HCT116 (cell line): ENCODE measurements around the gene DNAJB13. TPM values are rescaled to one million over a fixed set of nuclear protein-coding genes. Genes with fewer than 3 reads are reported as not detected.

Experiments used
- ATAC-seq: fragments of 200-7000 bp; cut with Tn5 transposase; 2 replicates; pipeline ENCODE4 v1.9.1; 2020; ENCODE audit warnings: mild to moderate bottlenecking, moderate library complexity
- BruUV-seq: library from RNA; stranded (reverse); fragments of 400-500 nt; replicated peaks from 2 replicates; lab custom pipeline; 2021; lab: Mats Ljungman, UMichigan
- CTCF ChIA-PET: fragments of 300-600 bp; sonication (Branson Sonifier 250); formaldehyde crosslinking; loops from one replicate; lab custom pipeline; 2021; ENCODE audit warnings: antibody characterized with exemption; lab: Charles Lee
- POLR2A ChIA-PET: fragments of 300-600, 350-600 bp; sonication (Branson Sonifier 250); formaldehyde crosslinking; loops from one replicate; lab custom pipeline; 2021; ENCODE audit warnings: antibody characterized with exemption; lab: Charles Lee
- RAD21 ChIA-PET, 2 experiments: fragments of 300-600 bp; sonication (Branson Sonifier 250); formaldehyde crosslinking; loops; one replicate each; lab custom pipeline; 2023; ENCODE audit warnings: low total read pairs in 2 of 2; ENCODE audit not compliant: uncharacterized antibody in 2 of 2, unreplicated experiment in 2 of 2, low non-redundant PET in 1 of 2; lab: Charles Lee
- DNase-seq: peaks from one replicate; pipeline ENCODE4 v3.0.0-alpha.2; 2010; ENCODE audit warnings: low read depth, low spot score
- H2AFZ ChIP-seq: fragments of 200-600 bp; shearing (Covaris generic), sonication (generic); 2 replicates; pipeline ENCODE4 v1.6.1; 2017; ENCODE audit warnings: low read depth, mixed run types, mixed read lengths, antibody characterized with exemption, low read length; ENCODE audit not compliant: poor library complexity, severe bottlenecking
- H3K27ac ChIP-seq: 2 replicates; pipeline ENCODE4 v1.5.1; 2012; ENCODE audit warnings: low read depth, low read length
- H3K27me3 ChIP-seq: fragments of 200-600 bp; sonication (generic); 2 replicates; pipeline ENCODE4 v1.6.1; 2016; ENCODE audit warnings: mixed run types, low read length, mixed read lengths; ENCODE audit not compliant: insufficient read depth
- H3K36me3 ChIP-seq, 2 experiments: fragments of 200-500 bp in 1 of 2; fragments of 200-600 bp in 1 of 2; sonication (Bioruptor generic) in 1 of 2; sonication (generic) in 1 of 2; 2 replicates each; pipeline versions ENCODE4 v1.5.1 to v1.6.1; 2014 to 2016; ENCODE audit warnings: low read length in 2 of 2, inconsistent platforms in 1 of 2, mixed read lengths in 1 of 2, mixed run types in 1 of 2; ENCODE audit not compliant: insufficient read depth in 2 of 2, control insufficient read depth in 1 of 2
- H3K4me1 ChIP-seq, 2 experiments: fragments of 200-600 bp in 1 of 2; sonication (generic) in 1 of 2; 2 replicates each; pipeline versions ENCODE4 v1.5.1 to v1.6.1; 2012 to 2017; ENCODE audit warnings: low read length in 2 of 2, inconsistent platforms in 1 of 2, mild to moderate bottlenecking in 1 of 2, mixed read lengths in 1 of 2, mixed run types in 1 of 2, moderate library complexity in 1 of 2; ENCODE audit not compliant: insufficient read depth in 2 of 2, control insufficient read depth in 1 of 2
- H3K4me2 ChIP-seq: fragments of 200-600 bp; sonication (generic); 2 replicates; pipeline ENCODE4 v1.6.1; 2017; ENCODE audit warnings: mixed run types, low read length, mixed read lengths
- H3K4me3 ChIP-seq, 2 experiments: fragments of 200-600 bp in 1 of 2; sonication (generic) in 1 of 2; replicated peaks in 1 of 2; 2 replicates each; pipeline ENCODE4 v1.5.1; 2011 to 2016; ENCODE audit warnings: low read length in 2 of 2, control low read depth in 1 of 2, low read depth in 1 of 2, mild to moderate bottlenecking in 1 of 2, mixed read lengths in 1 of 2, mixed run types in 1 of 2
- H3K79me2 ChIP-seq: fragments of 200-600 bp; sonication (generic); 2 replicates; pipeline ENCODE4 v1.6.1; 2017; ENCODE audit warnings: mild to moderate bottlenecking, mixed run types, low read length, moderate library complexity, mixed read lengths; ENCODE audit not compliant: insufficient read depth
- H3K9ac ChIP-seq: fragments of 200-600 bp; sonication (generic); 2 replicates; pipeline ENCODE4 v1.6.1; 2016; ENCODE audit warnings: low read length, mixed read lengths
- H3K9me2 ChIP-seq: fragments of 200-600 bp; sonication (generic), shearing (Covaris generic); 2 replicates; pipeline ENCODE4 v1.6.1; 2017; ENCODE audit warnings: mixed run types, mild to moderate bottlenecking, moderate library complexity; ENCODE audit not compliant: insufficient read depth
- H3K9me3 ChIP-seq, 2 experiments: fragments of 200-500 bp in 1 of 2; fragments of 200-600 bp in 1 of 2; sonication (Bioruptor generic) in 1 of 2; sonication (generic) in 1 of 2; 2 replicates each; pipeline ENCODE4 v1.6.1; 2014 to 2017; ENCODE audit warnings: low read length in 2 of 2, mixed read lengths in 2 of 2, inconsistent platforms in 1 of 2, low read depth in 1 of 2, mild to moderate bottlenecking in 1 of 2, mixed run types in 1 of 2, moderate library complexity in 1 of 2; ENCODE audit not compliant: control insufficient read depth in 1 of 2, insufficient read depth in 1 of 2
- H4K20me1 ChIP-seq: fragments of 200-600 bp; sonication (generic), shearing (Covaris generic); 2 replicates; pipeline ENCODE4 v1.6.1; 2017; ENCODE audit warnings: mixed run types, mild to moderate bottlenecking, moderate library complexity; ENCODE audit not compliant: insufficient read depth
- CBX3 ChIP-seq: IDR thresholded peaks from 2 replicates; pipeline ENCODE4 v1.6.1; 2012; ENCODE audit warnings: low read depth
- CEBPB ChIP-seq: IDR thresholded peaks from 2 replicates; pipeline ENCODE4 v1.6.1; 2012; ENCODE audit warnings: low read depth
- EGR1 ChIP-seq: IDR thresholded peaks from 2 replicates; pipeline ENCODE4 v1.6.1; 2012; ENCODE audit warnings: low read depth
- ELF1 ChIP-seq: IDR thresholded peaks from 2 replicates; pipeline ENCODE4 v1.6.1; 2012; ENCODE audit warnings: low read depth, borderline replicate concordance
- EZH2 ChIP-seq: fragments of 200-600 bp; sonication (generic); IDR thresholded peaks from 2 replicates; pipeline ENCODE4 v1.6.1; 2017; ENCODE audit warnings: antibody characterized with exemption, mixed run types
- EZH2phosphoT487 ChIP-seq: fragments of 200-600 bp; IDR thresholded peaks from 2 replicates; pipeline ENCODE4 v1.6.1; 2018; ENCODE audit warnings: antibody characterized with exemption, borderline replicate concordance
- JUND ChIP-seq: IDR thresholded peaks from 2 replicates; pipeline ENCODE4 v1.6.1; 2012
- POLR2AphosphoS5 ChIP-seq: IDR thresholded peaks from 2 replicates; pipeline ENCODE4 v1.6.1; 2011; ENCODE audit warnings: mild to moderate bottlenecking, low read depth, low read length, moderate library complexity
- RAD21 ChIP-seq: IDR thresholded peaks from 2 replicates; pipeline ENCODE4 v1.6.1; 2012; ENCODE audit warnings: low read depth, mild to moderate bottlenecking
- SIN3A ChIP-seq: IDR thresholded peaks from 2 replicates; pipeline ENCODE4 v1.6.1; 2012; ENCODE audit warnings: low read depth
- SP1 ChIP-seq: IDR thresholded peaks from 2 replicates; pipeline ENCODE4 v1.6.1; 2012; ENCODE audit warnings: low read depth
- SRF ChIP-seq: IDR thresholded peaks from 2 replicates; pipeline ENCODE4 v1.6.1; 2012; ENCODE audit warnings: low read depth
- TCF7L2 ChIP-seq: IDR thresholded peaks from 2 replicates; pipeline ENCODE4 v1.7.0; 2011; ENCODE audit warnings: borderline replicate concordance, inconsistent platforms; ENCODE audit not compliant: insufficient read depth, insufficient read length; ENCODE audit errors: extremely low read depth
- YY1 ChIP-seq: IDR thresholded peaks from 2 replicates; pipeline ENCODE4 v1.6.1; 2011; ENCODE audit warnings: low read length, low read depth, moderate library complexity, mild to moderate bottlenecking; ENCODE audit not compliant: insufficient replicate concordance; ENCODE audit errors: extremely low read depth
- ZFX ChIP-seq: fragments of 450-650 bp; IDR thresholded peaks from 2 replicates; pipeline ENCODE4 v1.6.1; 2017
- ZNF274 ChIP-seq: fragments of 200-500 bp; sonication (Bioruptor generic); IDR thresholded peaks from 2 replicates; pipeline ENCODE4 v1.6.1; 2014; ENCODE audit warnings: mild to moderate bottlenecking, low read depth, low read length, inconsistent platforms
- intact Hi-C: fragments of 100-400 bp; cut with micrococcal nuclease; formaldehyde crosslinking; loops from 2 replicates; pipeline ENCODE4 v1.10.0; 2022
- total RNA-seq: library from RNA; stranded (reverse); gene quantifications from one replicate; pipeline ENCODE4 v1.2.1, GENCODE V29; 2021; ENCODE audit not compliant: unreplicated experiment
- TF ChIP-seq, protein P1 (sequence below): IDR thresholded peaks from 2 replicates; pipeline ENCODE4 v1.6.1; 2012
- TF ChIP-seq, protein P2 (sequence below): IDR thresholded peaks from 2 replicates; pipeline ENCODE4 v1.6.1; 2011; ENCODE audit warnings: mild to moderate bottlenecking, low read length, moderate library complexity; ENCODE audit not compliant: insufficient replicate concordance; ENCODE audit errors: extremely low read depth
- TF ChIP-seq, protein P3 (sequence below): IDR thresholded peaks from 2 replicates; pipeline ENCODE4 v1.6.1; 2012; ENCODE audit warnings: low read depth

Gene DNAJB13
- total RNA-seq, 1 experiment from 2014 or later, result 0.22 TPM

DNA sequence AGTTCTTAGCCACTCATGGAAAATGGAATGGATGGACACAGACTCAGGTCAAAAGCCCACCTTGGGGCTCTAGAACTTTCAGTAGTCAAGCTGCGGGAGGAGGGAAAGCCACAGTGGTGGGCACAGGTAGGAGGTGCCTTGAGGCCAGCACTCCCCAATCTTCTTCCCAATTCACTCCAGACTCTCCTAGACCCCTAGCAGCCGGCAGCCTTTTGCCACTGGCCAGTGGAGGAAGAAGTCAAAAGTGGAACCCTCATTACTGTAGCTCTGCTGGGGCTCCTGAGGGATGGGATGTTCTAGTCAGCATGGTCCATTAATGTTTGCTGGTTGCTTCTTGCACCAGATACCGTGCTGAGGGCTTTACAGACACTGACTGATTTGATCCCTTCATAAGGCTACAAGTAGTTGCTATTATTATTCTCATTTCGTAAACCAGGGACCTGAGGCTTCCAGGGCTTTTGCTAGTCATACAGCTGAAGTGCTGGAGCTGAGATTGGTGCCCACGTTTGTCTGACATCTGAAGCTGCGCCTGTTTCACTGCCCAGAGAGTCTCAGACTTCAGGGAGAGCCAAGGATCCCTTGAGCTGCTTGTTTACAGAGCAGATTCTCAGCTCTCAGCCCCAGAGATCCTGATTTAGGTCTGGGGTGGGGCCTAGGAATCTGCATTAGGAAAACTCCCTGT is 57.0 kb downstream of the DNAJB13 start (continued):
- TF ChIP-seq EZH2 (no peak), SIN3A (no peak), YY1 (no peak)
- TF ChIP-seq, all 23 proteins: peak for 0

DNA sequence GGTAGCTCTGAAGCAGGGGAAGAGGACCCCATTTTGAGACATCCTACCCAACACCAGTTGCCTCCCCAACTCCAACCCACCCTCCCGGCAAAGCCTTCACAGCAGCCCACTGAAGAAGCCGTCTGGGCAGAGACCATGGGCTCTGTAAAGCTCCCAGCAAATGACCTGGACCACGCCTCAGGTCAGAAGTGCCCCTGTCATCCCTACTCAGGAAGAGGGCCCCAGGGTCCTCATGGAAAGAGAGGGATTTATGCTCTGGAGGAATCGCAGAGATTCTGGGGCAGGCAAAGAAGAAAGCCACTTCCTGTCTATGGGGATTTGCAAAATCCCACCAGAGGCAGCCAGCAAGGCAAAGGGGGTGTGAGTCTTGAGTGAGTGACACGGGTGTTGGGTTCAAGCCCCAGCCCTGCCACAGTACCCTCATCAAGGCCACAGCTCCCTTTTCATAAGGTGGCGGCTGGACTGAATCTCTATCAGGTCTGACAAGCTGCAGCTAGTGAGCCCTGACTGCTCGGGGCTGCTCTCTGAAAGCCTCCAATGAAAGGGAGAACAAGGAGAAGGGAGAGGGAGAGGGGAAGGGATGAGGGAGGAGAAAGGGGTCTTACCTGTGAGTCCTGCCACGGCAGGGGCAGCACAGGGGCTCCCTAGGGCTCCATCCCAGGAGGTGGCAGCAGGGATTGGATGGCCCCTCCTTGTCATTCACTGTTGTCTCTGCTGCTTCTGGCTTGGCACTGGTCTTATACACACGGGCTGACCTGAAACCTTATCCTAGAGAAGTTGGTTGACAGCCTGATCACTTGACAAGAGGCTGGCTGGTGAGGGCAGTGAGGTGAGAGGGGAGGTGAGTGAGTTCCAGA is 57.8 kb downstream of the DNAJB13 start, which contains the start of gene UCP3:
Gene UCP3, minus strand, starts transcription at position 713 of the 857 bp plus-strand sequence. CDS start 2,043 bp downstream, outside the sequence.
- no peak within 1 kb of the TSS for H2AFZ ChIP-seq
- no peak within 1 kb of the TSS for H3K9ac ChIP-seq
- intact Hi-C loops, result no loop called here
- H3K4me1 ChIP-seq, result no peaks in the 10 kb centered on the region
- no peaks in the 10 kb centered on the region for H3K79me2 ChIP-seq
- no TSS peak for BruUV-seq
- no peak within 1 kb of the TSS for H3K27ac ChIP-seq
- no peaks in the 10 kb centered on the region for H4K20me1 ChIP-seq
- no peak for ATAC-seq
- no peak within 1 kb of the TSS for H3K4me2 ChIP-seq
- no peak for DNase-seq
- RAD21 ChIA-PET, result no interaction called here
- POLR2A ChIA-PET, result no interaction called here
- H3K9me2 ChIP-seq, result no peaks in the 10 kb centered on the region
- no peak within 1 kb of the TSS for H3K4me3 ChIP-seq
- no peaks in the 10 kb centered on the region for H3K27me3 ChIP-seq
- H3K9me3 ChIP-seq, result no peaks in the 10 kb centered on the region
- CTCF ChIA-PET, result no interaction called here
- no peaks in the 10 kb centered on the region; a peak in 1 of 4 replicates for H3K36me3 ChIP-seq
- TF ChIP-seq SRF, result no peak
- TF ChIP-seq EZH2phosphoT487, result no peak
- TF ChIP-seq EGR1, result no peak
- no peak for TF ChIP-seq EZH2
- TF ChIP-seq CBX3, result no peak
- TF ChIP-seq, protein P1, sequence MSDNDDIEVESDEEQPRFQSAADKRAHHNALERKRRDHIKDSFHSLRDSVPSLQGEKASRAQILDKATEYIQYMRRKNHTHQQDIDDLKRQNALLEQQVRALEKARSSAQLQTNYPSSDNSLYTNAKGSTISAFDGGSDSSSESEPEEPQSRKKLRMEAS, result no peak
- no peak for TF ChIP-seq SP1
- TF ChIP-seq CEBPB, result no peak
- TF ChIP-seq SIN3A, result no peak
- no peak for TF ChIP-seq RAD21
- no peak for TF ChIP-seq ELF1
- no peak for TF ChIP-seq ZNF274
- no peak for TF ChIP-seq YY1
- TF ChIP-seq, protein P2, sequence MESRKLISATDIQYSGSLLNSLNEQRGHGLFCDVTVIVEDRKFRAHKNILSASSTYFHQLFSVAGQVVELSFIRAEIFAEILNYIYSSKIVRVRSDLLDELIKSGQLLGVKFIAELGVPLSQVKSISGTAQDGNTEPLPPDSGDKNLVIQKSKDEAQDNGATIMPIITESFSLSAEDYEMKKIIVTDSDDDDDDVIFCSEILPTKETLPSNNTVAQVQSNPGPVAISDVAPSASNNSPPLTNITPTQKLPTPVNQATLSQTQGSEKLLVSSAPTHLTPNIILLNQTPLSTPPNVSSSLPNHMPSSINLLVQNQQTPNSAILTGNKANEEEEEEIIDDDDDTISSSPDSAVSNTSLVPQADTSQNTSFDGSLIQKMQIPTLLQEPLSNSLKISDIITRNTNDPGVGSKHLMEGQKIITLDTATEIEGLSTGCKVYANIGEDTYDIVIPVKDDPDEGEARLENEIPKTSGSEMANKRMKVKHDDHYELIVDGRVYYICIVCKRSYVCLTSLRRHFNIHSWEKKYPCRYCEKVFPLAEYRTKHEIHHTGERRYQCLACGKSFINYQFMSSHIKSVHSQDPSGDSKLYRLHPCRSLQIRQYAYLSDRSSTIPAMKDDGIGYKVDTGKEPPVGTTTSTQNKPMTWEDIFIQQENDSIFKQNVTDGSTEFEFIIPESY, result no peak
- TF ChIP-seq POLR2AphosphoS5, result no peak
- TF ChIP-seq ZFX, result no peak
- TF ChIP-seq JUND, result no peak
- TF ChIP-seq, protein P3, sequence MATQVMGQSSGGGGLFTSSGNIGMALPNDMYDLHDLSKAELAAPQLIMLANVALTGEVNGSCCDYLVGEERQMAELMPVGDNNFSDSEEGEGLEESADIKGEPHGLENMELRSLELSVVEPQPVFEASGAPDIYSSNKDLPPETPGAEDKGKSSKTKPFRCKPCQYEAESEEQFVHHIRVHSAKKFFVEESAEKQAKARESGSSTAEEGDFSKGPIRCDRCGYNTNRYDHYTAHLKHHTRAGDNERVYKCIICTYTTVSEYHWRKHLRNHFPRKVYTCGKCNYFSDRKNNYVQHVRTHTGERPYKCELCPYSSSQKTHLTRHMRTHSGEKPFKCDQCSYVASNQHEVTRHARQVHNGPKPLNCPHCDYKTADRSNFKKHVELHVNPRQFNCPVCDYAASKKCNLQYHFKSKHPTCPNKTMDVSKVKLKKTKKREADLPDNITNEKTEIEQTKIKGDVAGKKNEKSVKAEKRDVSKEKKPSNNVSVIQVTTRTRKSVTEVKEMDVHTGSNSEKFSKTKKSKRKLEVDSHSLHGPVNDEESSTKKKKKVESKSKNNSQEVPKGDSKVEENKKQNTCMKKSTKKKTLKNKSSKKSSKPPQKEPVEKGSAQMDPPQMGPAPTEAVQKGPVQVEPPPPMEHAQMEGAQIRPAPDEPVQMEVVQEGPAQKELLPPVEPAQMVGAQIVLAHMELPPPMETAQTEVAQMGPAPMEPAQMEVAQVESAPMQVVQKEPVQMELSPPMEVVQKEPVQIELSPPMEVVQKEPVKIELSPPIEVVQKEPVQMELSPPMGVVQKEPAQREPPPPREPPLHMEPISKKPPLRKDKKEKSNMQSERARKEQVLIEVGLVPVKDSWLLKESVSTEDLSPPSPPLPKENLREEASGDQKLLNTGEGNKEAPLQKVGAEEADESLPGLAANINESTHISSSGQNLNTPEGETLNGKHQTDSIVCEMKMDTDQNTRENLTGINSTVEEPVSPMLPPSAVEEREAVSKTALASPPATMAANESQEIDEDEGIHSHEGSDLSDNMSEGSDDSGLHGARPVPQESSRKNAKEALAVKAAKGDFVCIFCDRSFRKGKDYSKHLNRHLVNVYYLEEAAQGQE, result no peak
- TF ChIP-seq TCF7L2, result no peak
